ENCODE data around the gene SEC24D. TPM values are rescaled to one million over a fixed set of nuclear protein-coding genes. Genes with fewer than 3 reads are reported as not detected.

SEC24D gene
- total RNA-seq, 2 experiments from 2014 or later = 28.5 to 33.0 TPM

GRCh38 chr4:118742050-118742449 is 93.9 kb downstream of the SEC24D start:
- H3K9me3 Mint-ChIP-seq (ENCODE audit: low read depth) = no peaks in the 10 kb centered on the region
- intact Hi-C loops (cut with DNase I, micrococcal nuclease) = no loop called here
- no peak overlapping the region for H3K27ac Mint-ChIP-seq
- ChIA-PET POLR2A (no interaction called here), CTCF (interaction anchor here (0.8 to 1.1 kb wide), 3 partner anchors 8 to 544 kb away, joined by 3 to 4 read pairs (median 3); no protein-coding TSS in a partner anchor)
- H3K27me3 Mint-ChIP-seq = no peaks in the 10 kb centered on the region
- H3K4me3 Mint-ChIP-seq = no peak overlapping the region
- H3K36me3 Mint-ChIP-seq (ENCODE audit: low read depth) = peaks cover 26% of the 10 kb centered on the region
- no peak for ATAC-seq
- DNase-seq = no peak
- H3K4me1 Mint-ChIP-seq = no peaks in the 10 kb centered on the region

GRCh38 chr4:118741301-118741855 is 94.5 kb downstream of the SEC24D start:
- Mint-ChIP-seq H3K27ac (no peak overlapping the region), H3K9me3 (ENCODE audit: low read depth) (no peaks in the 10 kb centered on the region), H3K36me3 (ENCODE audit: low read depth) (peaks cover 26% of the 10 kb centered on the region), H3K4me1 (no peaks in the 10 kb centered on the region), H3K27me3 (no peaks in the 10 kb centered on the region), H3K4me3 (no peak overlapping the region)
- ATAC-seq (no peak), DNase-seq (no peak)
- ChIA-PET POLR2A (no interaction called here), CTCF (interaction anchor here (0.8 to 1.1 kb wide), 5 partner anchors 9 to 300 kb away, joined by 3 to 4 read pairs (median 3); no protein-coding TSS in a partner anchor)
- intact Hi-C loops (cut with DNase I, micrococcal nuclease) = loop anchor here in 1 of 2 experiments (1.0 kb wide), 1 partner anchor 149 kb away; no protein-coding TSS in a partner anchor

GRCh38 chr4:118740869-118741268 is 95.1 kb downstream of the SEC24D start:
- no peak for ATAC-seq
- Mint-ChIP-seq H3K4me3 (no peak overlapping the region), H3K4me1 (no peaks in the 10 kb centered on the region), H3K9me3 (ENCODE audit: low read depth) (no peaks in the 10 kb centered on the region), H3K27me3 (no peaks in the 10 kb centered on the region), H3K27ac (no peak overlapping the region), H3K36me3 (ENCODE audit: low read depth) (peaks cover 26% of the 10 kb centered on the region)
- POLR2A ChIA-PET = no interaction called here
- intact Hi-C loops (cut with DNase I, micrococcal nuclease) = loop anchor here in 1 of 2 experiments (1.0 kb wide), 1 partner anchor 149 kb away; no protein-coding TSS in a partner anchor
- DNase-seq = no peak
- CTCF ChIA-PET = interaction anchor here (0.8 to 1.1 kb wide), 5 partner anchors 9 to 300 kb away, joined by 3 to 4 read pairs (median 3); no protein-coding TSS in a partner anchor

- CTCF ChIA-PET = no interaction called here
- intact Hi-C loops (cut with DNase I, micrococcal nuclease) = no loop called here
- H3K27ac Mint-ChIP-seq = no peak overlapping the region
Observed at GRCh38 chr4:118739022-118739713, 96.8 kb downstream of the SEC24D start.

GRCh38 chr4:118738090-118738489 is 97.8 kb downstream of the SEC24D start:
- ATAC-seq (no peak), DNase-seq (no peak)
- Mint-ChIP-seq H3K27ac (no peak overlapping the region), H3K4me1 (no peaks in the 10 kb centered on the region), H3K27me3 (no peaks in the 10 kb centered on the region), H3K36me3 (ENCODE audit: low read depth) (peaks cover 21% of the 10 kb centered on the region), H3K9me3 (ENCODE audit: low read depth) (no peaks in the 10 kb centered on the region), H3K4me3 (no peak overlapping the region)
- POLR2A ChIA-PET = no interaction called here
- intact Hi-C loops (cut with DNase I, micrococcal nuclease) = no loop called here
- CTCF ChIA-PET = interaction anchor here (1.3 kb wide), 1 partner anchor 8 kb away, joined by 4 read pairs; no protein-coding TSS in a partner anchor

More at GRCh38 chr4:118739022-118739713, 96.8 kb downstream of the SEC24D start:
- POLR2A ChIA-PET = no interaction called here
- Mint-ChIP-seq H3K36me3 (ENCODE audit: low read depth) (peaks cover 24% of the 10 kb centered on the region), H3K4me3 (no peak overlapping the region), H3K27me3 (no peaks in the 10 kb centered on the region), H3K9me3 (ENCODE audit: low read depth) (no peaks in the 10 kb centered on the region), H3K4me1 (no peaks in the 10 kb centered on the region)
- ATAC-seq (no peak), DNase-seq (no peak)

- Mint-ChIP-seq H3K36me3 (ENCODE audit: low read depth) (peaks cover 23% of the 10 kb centered on the region), H3K9me3 (ENCODE audit: low read depth) (no peaks in the 10 kb centered on the region), H3K27ac (no peak overlapping the region), H3K27me3 (no peaks in the 10 kb centered on the region), H3K4me1 (no peaks in the 10 kb centered on the region), H3K4me3 (no peak overlapping the region)
- ATAC-seq (no peak), DNase-seq (no peak)
- POLR2A ChIA-PET = no interaction called here
- CTCF ChIA-PET = interaction anchor here (1.3 to 1.6 kb wide), 2 partner anchors 9 to 16 kb away, joined by 4 read pairs; no protein-coding TSS in a partner anchor
- intact Hi-C loops (cut with DNase I, micrococcal nuclease) = no loop called here
Observed at GRCh38 chr4:118736900-118737299, 99.0 kb downstream of the SEC24D start.

GRCh38 chr4:118734491-118735205 is 101.3 kb downstream of the SEC24D start:
- Mint-ChIP-seq H3K4me3 (no peak overlapping the region), H3K27me3 (no peaks in the 10 kb centered on the region), H3K27ac (no peak overlapping the region), H3K9me3 (ENCODE audit: low read depth) (no peaks in the 10 kb centered on the region), H3K36me3 (ENCODE audit: low read depth) (peaks cover 22% of the 10 kb centered on the region), H3K4me1 (peaks cover 11% of the 10 kb centered on the region)
- ChIA-PET POLR2A (no interaction called here), CTCF (interaction anchor here (0.6 to 0.8 kb wide), 3 partner anchors 15 to 294 kb away, joined by 3 read pairs; no protein-coding TSS in a partner anchor)
- DNase-seq (no peak), ATAC-seq (no peak)
- intact Hi-C loops (cut with DNase I, micrococcal nuclease) = no loop called here

GRCh38 chr4:118732591-118733330 is 103.2 kb downstream of the SEC24D start:
- H3K27me3 Mint-ChIP-seq = no peaks in the 10 kb centered on the region
- peaks cover 16% of the 10 kb centered on the region for H3K4me1 Mint-ChIP-seq
- DNase-seq (no peak), ATAC-seq (no peak)
- ChIA-PET POLR2A (interaction anchor here (0.6 kb wide), 2 partner anchors 22 to 128 kb away, joined by 3 to 4 read pairs; no protein-coding TSS in a partner anchor), CTCF (interaction anchor here (0.9 kb wide), 1 partner anchor 25 kb away, joined by 3 read pairs; no protein-coding TSS in a partner anchor)
- no peak overlapping the region for H3K4me3 Mint-ChIP-seq
- H3K36me3 Mint-ChIP-seq (ENCODE audit: low read depth) = peaks cover 29% of the 10 kb centered on the region
- no peaks in the 10 kb centered on the region for H3K9me3 Mint-ChIP-seq (ENCODE audit: low read depth)
- no peak overlapping the region for H3K27ac Mint-ChIP-seq
- intact Hi-C loops (cut with DNase I, micrococcal nuclease) = no loop called here

- no peak for ATAC-seq
- no peak overlapping the region for H3K4me3 Mint-ChIP-seq
Observed at GRCh38 chr4:118730683-118731082, 105.2 kb downstream of the SEC24D start.

GRCh38 chr4:118729287-118730286 is 106.3 kb downstream of the SEC24D start:
- POLR2A ChIA-PET = no interaction called here
- Mint-ChIP-seq H3K4me3 (no peak overlapping the region), H3K27ac (no peak overlapping the region), H3K36me3 (ENCODE audit: low read depth) (peaks cover 39% of the 10 kb centered on the region), H3K9me3 (ENCODE audit: low read depth) (no peaks in the 10 kb centered on the region), H3K27me3 (no peaks in the 10 kb centered on the region), H3K4me1 (peaks cover 16% of the 10 kb centered on the region)
- CTCF ChIA-PET = no interaction called here
- DNase-seq (no peak), ATAC-seq (no peak)
- intact Hi-C loops (cut with DNase I, micrococcal nuclease) = no loop called here

More at GRCh38 chr4:118730683-118731082, 105.2 kb downstream of the SEC24D start:
- ChIA-PET CTCF (interaction anchor here (1.1 kb wide), 1 partner anchor 35 kb away, joined by 3 read pairs; no protein-coding TSS in a partner anchor), POLR2A (no interaction called here)
- DNase-seq = no peak
- Mint-ChIP-seq H3K27me3 (no peaks in the 10 kb centered on the region), H3K27ac (no peak overlapping the region), H3K9me3 (ENCODE audit: low read depth) (no peaks in the 10 kb centered on the region), H3K36me3 (ENCODE audit: low read depth) (peaks cover 38% of the 10 kb centered on the region), H3K4me1 (peaks cover 16% of the 10 kb centered on the region)
- intact Hi-C loops (cut with DNase I, micrococcal nuclease) = no loop called here
